ES-I3 (cell line): ENCODE data around the gene INSIG2.

Experiments
- H3K36me3 ChIP-seq: 2 replicates; pipeline ENCODE4 v1.6.1; 2013; ENCODE audit warnings: mild to moderate bottlenecking, low read length, control low read depth, moderate library complexity; ENCODE audit not compliant: insufficient read depth
- H3K4me1 ChIP-seq: 2 replicates; pipeline ENCODE4 v1.6.1; 2013; ENCODE audit warnings: mild to moderate bottlenecking, control low read depth, low read length; ENCODE audit not compliant: insufficient read depth
- H3K9ac ChIP-seq: 2 replicates; pipeline ENCODE4 v1.6.1; 2013; ENCODE audit warnings: low read depth, mild to moderate bottlenecking, low read length, moderate library complexity
- H3K9me3 ChIP-seq: 2 replicates; pipeline ENCODE4 v1.6.1; 2013; ENCODE audit warnings: mild to moderate bottlenecking, low read length, moderate library complexity; ENCODE audit not compliant: control insufficient read depth, insufficient read depth

The INSIG2 gene

GRCh38 chr2:118088051-118089024 is at the start of gene INSIG2:
Gene INSIG2, plus strand, starts transcription at chr2:118088471. Its CDS starts 8,086 bp downstream, at chr2:118096557.
- peaks cover 11% of the 10 kb centered on the region; the same call in 1 of the 2 replicates for H3K4me1 ChIP-seq

GRCh38 chr2:118040891-118041290 is 47.4 kb upstream of the INSIG2 start:
- Histone ChIP-seq H3K36me3 (no peaks in the 10 kb centered on the region), H3K9ac (no peak overlapping the region), H3K9me3 (no peaks in the 10 kb centered on the region), H3K4me1 (no peaks in the 10 kb centered on the region)

More at GRCh38 chr2:118088051-118089024, at the start of gene INSIG2:
- H3K36me3 ChIP-seq = no peaks in the 10 kb centered on the region
- H3K9ac ChIP-seq = peak within 1 kb of the TSS; percentile 84
- no peaks in the 10 kb centered on the region for H3K9me3 ChIP-seq

GRCh38 chr2:118044103-118044716 is 44.1 kb upstream of the INSIG2 start:
- H3K9me3 ChIP-seq = no peaks in the 10 kb centered on the region
- H3K4me1 ChIP-seq = no peaks in the 10 kb centered on the region; the same call in 1 of the 2 replicates
- no peaks in the 10 kb centered on the region for H3K36me3 ChIP-seq
- H3K9ac ChIP-seq = no peak overlapping the region

- no peak overlapping the region for H3K9ac ChIP-seq
- no peaks in the 10 kb centered on the region for H3K36me3 ChIP-seq
- H3K9me3 ChIP-seq = no peaks in the 10 kb centered on the region
- H3K4me1 ChIP-seq = no peaks in the 10 kb centered on the region; the same call in 1 of the 2 replicates
These were observed 43.4 kb upstream of the INSIG2 start for GRCh38 chr2:118044854-118045253.

- Histone ChIP-seq H3K9me3 (no peaks in the 10 kb centered on the region), H3K36me3 (no peaks in the 10 kb centered on the region), H3K9ac (no peak overlapping the region), H3K4me1 (no peaks in the 10 kb centered on the region; the same call in 1 of the 2 replicates)
These were observed 43.0 kb upstream of the INSIG2 start for GRCh38 chr2:118045286-118045685.

GRCh38 chr2:118046634-118047210 is 41.5 kb upstream of the INSIG2 start:
- Histone ChIP-seq H3K36me3 (no peaks in the 10 kb centered on the region), H3K9ac (no peak overlapping the region), H3K4me1 (peaks cover 3% of the 10 kb centered on the region; the same call in 1 of the 2 replicates), H3K9me3 (no peaks in the 10 kb centered on the region)

- H3K4me1 ChIP-seq = peaks cover 3% of the 10 kb centered on the region; the same call in 1 of the 2 replicates
- H3K9me3 ChIP-seq = no peaks in the 10 kb centered on the region
- H3K9ac ChIP-seq = no peak overlapping the region
- H3K36me3 ChIP-seq = no peaks in the 10 kb centered on the region
These were observed 40.9 kb upstream of the INSIG2 start for GRCh38 chr2:118047380-118047826.

- Histone ChIP-seq H3K9ac (no peak overlapping the region), H3K36me3 (no peaks in the 10 kb centered on the region), H3K9me3 (no peaks in the 10 kb centered on the region), H3K4me1 (peaks cover 3% of the 10 kb centered on the region; the same call in 1 of the 2 replicates)
These were observed 39.9 kb upstream of the INSIG2 start for GRCh38 chr2:118048401-118048800.

GRCh38 chr2:118049140-118049815 is 39.0 kb upstream of the INSIG2 start:
- H3K9ac ChIP-seq = no peak overlapping the region
- H3K36me3 ChIP-seq = no peaks in the 10 kb centered on the region
- H3K4me1 ChIP-seq = peaks cover 3% of the 10 kb centered on the region; the same call in 1 of the 2 replicates
- no peaks in the 10 kb centered on the region for H3K9me3 ChIP-seq

GRCh38 chr2:118049816-118050140 is 38.5 kb upstream of the INSIG2 start:
- peaks cover 3% of the 10 kb centered on the region; the same call in 1 of the 2 replicates for H3K4me1 ChIP-seq
- H3K36me3 ChIP-seq = no peaks in the 10 kb centered on the region
- H3K9ac ChIP-seq = no peak overlapping the region
- no peaks in the 10 kb centered on the region for H3K9me3 ChIP-seq

- Histone ChIP-seq H3K9me3 (no peaks in the 10 kb centered on the region), H3K4me1 (peaks cover 3% of the 10 kb centered on the region; the same call in 1 of the 2 replicates), H3K9ac (no peak overlapping the region), H3K36me3 (no peaks in the 10 kb centered on the region)
These were observed 37.9 kb upstream of the INSIG2 start for GRCh38 chr2:118050386-118050785.

GRCh38 chr2:118050974-118051373 is 37.3 kb upstream of the INSIG2 start:
- H3K4me1 ChIP-seq = peaks cover 3% of the 10 kb centered on the region; the same call in 1 of the 2 replicates
- H3K9me3 ChIP-seq = no peaks in the 10 kb centered on the region
- H3K9ac ChIP-seq = no peak overlapping the region
- H3K36me3 ChIP-seq = no peaks in the 10 kb centered on the region

- Histone ChIP-seq H3K36me3 (no peaks in the 10 kb centered on the region), H3K9me3 (no peaks in the 10 kb centered on the region), H3K9ac (no peak overlapping the region), H3K4me1 (peaks cover 3% of the 10 kb centered on the region; the same call in 1 of the 2 replicates)
These were observed 36.4 kb upstream of the INSIG2 start for GRCh38 chr2:118051826-118052358.

GRCh38 chr2:118052474-118052873 is 35.8 kb upstream of the INSIG2 start:
- Histone ChIP-seq H3K4me1 (peaks cover 3% of the 10 kb centered on the region; the same call in 1 of the 2 replicates), H3K9ac (no peak overlapping the region), H3K36me3 (no peaks in the 10 kb centered on the region), H3K9me3 (no peaks in the 10 kb centered on the region)
